MG63 (cell line): Measurements from ENCODE around the gene DNAH9. TPM values are rescaled to one million over a fixed set of nuclear protein-coding genes. Genes with fewer than 3 reads are reported as not detected.

ENCODE experiments used
- DNase-seq: peaks from one replicate; pipeline ENCODE4 v3.0.0-alpha.2; 2020
- H3K27me3 ChIP-seq: fragments of 250-450 bp; sonication (Bioruptor Pico); 2 replicates; pipeline ENCODE4 v1.5.1; 2020; ENCODE audit warnings: mild to moderate bottlenecking, moderate library complexity
- H3K36me3 ChIP-seq: fragments of 250-450 bp; sonication (Bioruptor Pico); 2 replicates; pipeline ENCODE4 v1.5.1; 2020; ENCODE audit warnings: mild to moderate bottlenecking, moderate library complexity
- H3K4me3 ChIP-seq: fragments of 250-450 bp; sonication (Bioruptor Pico); 2 replicates; pipeline ENCODE4 v1.5.1; 2020; ENCODE audit warnings: mild to moderate bottlenecking, moderate library complexity
- H3K9me3 ChIP-seq: fragments of 250-450 bp; sonication (Bioruptor Pico); 2 replicates; pipeline ENCODE4 v1.5.1; 2020; ENCODE audit warnings: mild to moderate bottlenecking, moderate library complexity
- total RNA-seq: library from RNA; depleted of rRNA; stranded (reverse); fragments of >200 nt; shearing (Covaris generic); gene quantifications from 2 replicates; pipeline ENCODE4 v1.2.3, GENCODE V29; 2014; ENCODE audit warnings: low replicate concordance

The DNAH9 gene
- total RNA-seq, 1 experiment from 2014 or later, result not detected

DNA sequence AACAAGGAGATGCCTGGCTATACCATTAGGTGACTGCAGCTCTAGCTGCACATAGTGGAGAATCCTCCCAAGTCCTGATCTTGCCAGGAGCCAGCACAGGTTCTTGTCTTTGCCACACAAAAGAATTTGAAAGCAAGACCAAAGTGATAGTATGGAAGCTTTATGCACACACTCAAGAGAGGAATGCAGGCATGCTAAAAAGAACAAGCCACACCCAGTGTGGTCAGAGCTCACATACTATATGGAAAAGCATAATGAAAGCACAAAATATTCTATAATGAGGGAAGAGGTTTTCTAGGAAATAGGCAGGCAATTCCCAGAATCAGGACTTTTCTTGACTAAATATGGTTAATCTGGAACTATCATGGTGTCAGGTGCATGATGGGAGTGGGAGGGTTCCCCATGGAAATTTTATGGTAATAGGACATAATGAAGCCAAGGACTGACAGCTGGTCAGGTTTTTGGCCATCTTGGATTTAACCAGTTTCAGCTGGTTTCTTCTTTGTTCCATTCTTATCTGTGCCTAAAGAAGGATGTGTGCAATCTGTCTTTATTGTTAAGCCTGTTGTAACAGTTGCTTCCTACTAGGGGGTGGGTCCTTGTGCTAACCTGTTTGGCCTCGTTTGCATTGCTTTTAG is 227.4 kb downstream of the DNAH9 start:
- DNase-seq, result no peak
- no peaks in the 10 kb centered on the region for H3K27me3 ChIP-seq
- no peaks in the 10 kb centered on the region for H3K36me3 ChIP-seq
- no peaks in the 10 kb centered on the region for H3K9me3 ChIP-seq
- H3K4me3 ChIP-seq, result no peak overlapping the region

DNA sequence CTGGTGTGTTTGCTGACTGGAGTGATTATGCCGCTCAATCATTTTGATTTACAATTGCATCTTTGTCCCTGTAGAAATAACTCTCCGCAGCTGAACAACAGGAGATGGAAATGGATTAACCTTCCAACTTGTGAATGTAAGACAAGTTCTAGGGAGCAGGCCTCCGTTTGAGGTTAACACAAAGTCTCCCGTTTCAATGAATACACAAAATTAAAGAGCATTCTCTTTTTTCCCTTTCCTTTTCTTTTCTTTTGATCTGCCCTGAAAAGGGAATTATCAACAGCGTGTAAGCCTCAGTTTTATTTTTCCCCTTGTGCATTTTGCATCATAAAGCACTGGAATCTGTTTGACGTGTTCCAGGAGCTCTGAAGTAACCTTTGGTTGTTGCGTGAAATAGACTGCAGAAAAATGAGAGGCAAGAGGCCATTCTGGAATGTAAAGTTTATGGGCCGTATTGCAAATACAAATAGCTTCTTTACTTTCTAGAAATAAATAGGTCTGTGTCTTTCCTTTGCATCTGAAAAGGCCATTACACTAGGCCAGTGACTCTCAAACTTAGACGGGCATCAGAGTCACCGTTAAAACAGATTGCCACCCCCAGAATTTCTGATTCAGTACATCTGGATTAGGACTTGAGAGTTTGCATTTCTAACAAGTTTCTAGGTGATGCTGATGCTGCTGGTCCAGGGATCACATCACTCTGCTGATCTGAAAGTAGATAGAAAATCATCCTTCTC is 234.3 kb downstream of the DNAH9 start:
- Histone ChIP-seq H3K4me3 (no peak overlapping the region), H3K9me3 (no peaks in the 10 kb centered on the region), H3K36me3 (no peaks in the 10 kb centered on the region), H3K27me3 (no peaks in the 10 kb centered on the region)
- DNase-seq, result no peak

DNA sequence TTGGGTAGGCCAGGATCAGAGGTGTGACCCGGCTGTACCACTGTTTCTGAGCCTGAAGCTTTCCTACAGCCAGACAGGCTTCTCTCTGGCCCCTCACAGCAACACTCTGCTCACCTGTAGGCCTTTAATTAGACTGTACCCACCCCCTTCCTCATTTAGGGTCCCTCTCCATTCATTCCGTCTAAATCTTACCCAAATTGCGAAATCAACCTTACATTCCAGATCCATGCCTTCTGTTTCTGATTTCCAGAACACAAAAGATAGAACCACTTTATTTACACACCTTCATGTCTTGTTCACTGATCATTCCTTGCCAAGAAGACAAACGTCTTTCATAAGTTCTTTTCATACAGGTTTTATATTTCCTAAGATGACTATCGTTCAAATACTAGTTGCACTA is 238.2 kb downstream of the DNAH9 start:
- Histone ChIP-seq H3K9me3 (no peaks in the 10 kb centered on the region), H3K36me3 (no peaks in the 10 kb centered on the region), H3K27me3 (peaks cover 4% of the 10 kb centered on the region), H3K4me3 (no peak overlapping the region)
- no peak for DNase-seq

DNA sequence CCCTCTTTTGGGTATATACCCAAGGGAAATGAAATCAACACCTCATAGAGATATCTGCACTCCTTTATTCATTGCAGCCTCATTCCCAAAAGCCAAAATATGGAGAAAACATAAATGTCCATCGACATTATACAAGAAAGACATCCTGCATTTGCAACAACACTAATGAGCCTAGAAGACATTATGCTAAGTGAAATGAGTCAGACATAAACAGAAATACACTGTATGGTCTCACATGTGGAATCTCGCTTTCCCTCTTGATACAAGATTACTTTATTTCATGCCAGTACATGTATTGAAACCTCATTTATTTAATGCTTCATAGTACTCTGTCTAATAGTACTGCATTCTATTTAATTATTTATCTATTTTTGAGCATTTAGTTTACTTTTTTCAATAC is 241.8 kb downstream of the DNAH9 start:
- Histone ChIP-seq H3K9me3 (no peaks in the 10 kb centered on the region), H3K36me3 (no peaks in the 10 kb centered on the region), H3K4me3 (no peak overlapping the region), H3K27me3 (peaks cover 4% of the 10 kb centered on the region)
- DNase-seq, result no peak

DNA sequence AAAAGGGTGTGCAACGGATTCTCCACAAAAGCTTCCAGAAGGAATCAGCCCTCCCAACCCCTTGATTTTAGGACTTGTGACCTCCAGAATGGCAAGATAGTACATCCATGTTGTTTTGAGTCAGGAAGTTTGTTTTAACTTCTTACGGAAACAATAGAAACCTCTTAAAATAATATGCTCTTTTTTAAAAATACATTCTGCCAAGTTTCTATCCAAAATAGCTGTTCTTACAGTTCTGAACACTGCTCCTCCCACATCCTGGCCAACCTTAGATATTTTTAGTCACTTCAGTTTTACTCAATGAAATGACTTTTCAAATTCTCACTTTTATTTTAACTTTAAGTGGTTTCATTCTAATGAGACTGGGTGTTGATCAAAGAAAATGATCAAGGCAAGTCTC is 242.6 kb downstream of the DNAH9 start:
- no peak for DNase-seq
- Histone ChIP-seq H3K9me3 (no peaks in the 10 kb centered on the region), H3K27me3 (peaks cover 4% of the 10 kb centered on the region), H3K36me3 (no peaks in the 10 kb centered on the region), H3K4me3 (no peak overlapping the region)

DNA sequence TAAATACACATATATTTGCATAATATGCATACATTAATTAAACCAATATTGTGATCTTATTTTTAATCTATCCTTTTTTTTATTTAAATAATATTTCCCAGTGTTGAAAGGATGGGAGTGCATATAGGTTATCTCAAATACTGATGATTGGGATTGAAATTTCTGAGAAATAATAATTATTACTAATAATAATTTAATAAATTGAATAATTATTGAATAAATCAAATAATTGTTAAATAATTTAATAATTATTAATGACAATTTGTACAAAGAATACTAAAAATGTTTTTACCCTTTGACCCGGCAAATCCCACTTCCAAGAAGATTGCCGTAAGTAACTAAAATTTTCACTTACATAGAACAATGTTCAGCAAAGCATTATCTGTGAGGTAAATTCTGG is 250.1 kb downstream of the DNAH9 start:
- Histone ChIP-seq H3K9me3 (no peaks in the 10 kb centered on the region), H3K4me3 (no peak overlapping the region), H3K36me3 (no peaks in the 10 kb centered on the region), H3K27me3 (no peaks in the 10 kb centered on the region)
- DNase-seq, result no peak

DNA sequence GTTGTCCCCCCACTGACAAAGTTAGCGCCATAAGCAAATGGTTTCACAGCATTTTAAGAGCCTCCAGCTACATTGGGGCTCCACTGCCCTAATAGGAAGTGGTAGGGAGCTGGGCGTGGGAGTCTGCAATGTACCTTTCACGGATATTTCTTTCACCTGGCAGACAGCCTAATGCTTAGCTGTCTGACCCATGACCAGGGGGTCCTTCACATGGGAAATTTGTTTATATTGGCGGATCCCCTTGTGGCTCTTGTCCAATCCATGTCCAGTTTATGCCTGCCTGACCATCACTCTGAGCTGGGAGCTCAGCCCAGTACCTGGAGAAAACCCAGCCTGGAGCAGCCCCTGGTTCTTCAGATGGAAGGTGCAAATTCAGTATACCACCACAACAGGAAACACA is 254.0 kb downstream of the DNAH9 start:
- no peaks in the 10 kb centered on the region for H3K9me3 ChIP-seq
- no peak for DNase-seq
- no peaks in the 10 kb centered on the region for H3K36me3 ChIP-seq
- no peaks in the 10 kb centered on the region for H3K27me3 ChIP-seq
- no peak overlapping the region for H3K4me3 ChIP-seq

DNA sequence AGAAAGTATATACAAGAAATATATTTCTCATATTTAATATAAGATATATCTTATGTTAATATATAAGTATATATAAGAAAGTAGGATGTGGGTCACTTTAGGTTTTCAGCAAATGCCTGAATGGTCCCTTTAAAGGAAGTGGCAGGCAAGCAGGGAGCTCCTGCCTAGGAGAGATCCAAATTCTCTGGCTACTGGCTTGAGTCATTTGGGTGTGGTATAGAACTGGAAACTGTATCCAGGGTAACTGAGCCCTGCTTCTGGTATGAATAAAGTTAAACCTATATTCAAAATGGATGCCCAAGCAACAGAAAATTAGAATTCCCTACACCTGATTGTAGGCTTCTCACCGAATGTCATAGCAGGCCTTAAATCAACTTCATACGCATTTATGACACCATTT is 254.6 kb downstream of the DNAH9 start:
- no peaks in the 10 kb centered on the region for H3K27me3 ChIP-seq
- peak; percentile 15 for DNase-seq

DNA sequence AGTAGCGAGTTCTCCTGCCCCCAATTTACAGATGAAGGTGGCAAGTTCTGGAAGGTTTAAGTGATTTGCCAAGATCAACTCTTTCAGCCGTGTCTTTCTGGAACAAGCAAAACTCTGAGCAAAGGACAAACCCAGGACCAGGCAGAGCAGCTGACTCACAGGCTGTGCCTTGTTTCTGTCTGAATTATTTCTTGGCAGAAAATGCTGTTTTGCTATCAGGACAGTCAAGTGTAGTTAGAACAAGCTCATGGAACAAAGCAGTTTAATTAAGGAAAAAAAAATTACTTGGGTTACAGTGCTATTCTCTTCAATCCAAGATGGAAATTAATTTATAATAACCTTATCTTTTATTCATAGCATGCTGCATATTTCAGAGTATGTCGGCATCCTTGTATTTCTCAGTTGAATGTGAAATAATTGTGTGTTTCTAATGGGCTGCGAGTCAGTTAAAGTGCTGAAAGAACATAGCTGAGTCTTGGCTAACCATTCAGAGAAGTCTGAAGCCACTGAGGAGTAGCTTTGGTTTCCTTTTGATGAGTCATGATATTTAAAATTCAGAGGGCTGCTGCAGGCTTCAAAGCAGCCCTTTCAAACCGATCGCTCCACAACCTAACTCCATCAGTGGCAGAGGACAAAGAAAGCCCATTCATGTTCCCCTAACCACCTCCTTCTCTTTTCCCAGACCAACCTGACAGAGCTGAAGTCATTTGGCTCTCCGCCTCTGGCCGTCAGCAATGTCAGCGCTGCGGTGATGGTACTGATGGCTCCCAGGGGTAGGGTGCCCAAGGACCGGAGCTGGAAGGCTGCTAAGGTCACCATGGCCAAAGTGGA is 255.3 kb downstream of the DNAH9 start:
- DNase-seq, result peak; percentile 16
- Histone ChIP-seq H3K27me3 (no peaks in the 10 kb centered on the region), H3K9me3 (no peaks in the 10 kb centered on the region)

More for the DNA sequence above, 254.6 kb downstream of the DNAH9 start:
- H3K9me3 ChIP-seq, result no peaks in the 10 kb centered on the region
- H3K4me3 ChIP-seq, result no peak overlapping the region
- H3K36me3 ChIP-seq, result no peaks in the 10 kb centered on the region

DNA sequence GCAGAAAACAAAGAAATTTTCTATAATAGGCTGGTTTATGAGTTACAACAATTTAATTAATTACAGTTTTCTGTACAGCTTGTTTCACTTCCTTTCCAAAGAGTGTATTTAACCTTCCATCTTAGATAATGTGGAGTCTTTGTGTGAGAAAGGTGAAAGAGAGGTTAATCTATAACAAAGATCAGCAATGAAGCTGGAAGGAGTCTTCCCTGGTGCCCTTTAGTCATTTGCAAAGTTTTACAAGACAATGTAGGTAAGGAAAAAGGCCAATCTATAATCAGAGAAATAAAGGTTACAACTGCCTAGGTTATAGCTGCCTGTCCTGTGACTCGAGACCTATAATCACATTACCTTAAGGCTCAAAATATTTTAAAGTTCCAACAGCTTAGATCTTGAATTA is 257.0 kb downstream of the DNAH9 start:
- Histone ChIP-seq H3K27me3 (no peaks in the 10 kb centered on the region), H3K36me3 (no peaks in the 10 kb centered on the region), H3K4me3 (no peak overlapping the region), H3K9me3 (no peaks in the 10 kb centered on the region)
- DNase-seq, result no peak

More for the DNA sequence above, 255.3 kb downstream of the DNAH9 start:
- no peaks in the 10 kb centered on the region for H3K36me3 ChIP-seq
- H3K4me3 ChIP-seq, result no peak overlapping the region

DNA sequence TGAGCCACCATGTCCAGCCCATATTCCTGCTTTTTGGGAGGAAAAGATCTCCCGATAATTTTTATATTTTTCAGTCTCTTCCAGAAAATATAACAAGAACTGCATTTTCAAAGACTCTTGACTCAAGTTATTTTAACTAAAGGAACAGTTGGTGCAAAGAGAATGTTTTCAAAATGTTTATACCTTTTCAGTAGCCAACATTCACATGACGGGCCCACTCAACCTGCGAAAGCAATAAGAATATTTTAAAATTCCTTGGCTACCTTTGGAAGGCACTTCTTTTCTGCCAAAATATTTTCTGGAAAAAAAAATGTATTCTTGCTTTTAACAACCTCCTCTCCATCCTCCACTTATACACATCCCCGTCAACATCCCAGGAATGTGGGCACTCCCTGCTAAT is 258.7 kb downstream of the DNAH9 start:
- no peak for DNase-seq
- no peaks in the 10 kb centered on the region for H3K27me3 ChIP-seq

DNA sequence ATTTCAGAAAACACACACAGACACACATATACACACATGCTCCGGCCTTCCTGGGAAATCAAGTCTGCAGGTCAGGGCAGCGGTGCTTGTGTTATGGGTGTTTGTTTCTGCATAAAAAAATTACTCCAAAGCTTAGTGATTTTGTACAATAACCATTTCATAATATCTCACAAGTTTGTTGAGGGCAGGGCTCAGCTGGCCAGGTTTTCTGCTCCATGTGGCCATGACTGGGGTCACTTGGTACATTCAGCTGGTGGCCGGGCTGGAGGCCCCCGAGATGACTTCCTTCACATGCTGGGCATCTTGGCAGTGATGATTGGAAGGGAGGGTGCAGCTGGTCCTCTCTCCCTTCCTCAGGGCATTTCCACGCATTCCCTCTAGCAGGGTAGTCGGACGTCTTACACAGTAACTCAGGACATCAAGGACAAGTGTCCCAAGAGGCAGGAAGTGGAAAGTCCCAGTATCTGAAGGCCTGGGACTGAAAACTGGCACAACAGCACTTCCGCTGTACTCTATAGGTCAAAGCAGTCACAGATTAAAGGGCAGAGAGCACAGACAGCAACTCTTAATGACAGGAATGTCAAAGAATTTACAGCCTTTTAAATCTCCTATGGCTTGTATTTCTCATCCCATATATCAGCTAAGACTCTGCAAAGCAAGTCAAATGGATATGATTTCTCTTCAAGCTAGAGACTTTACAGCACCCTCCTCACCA is 271.6 kb downstream of the DNAH9 start:
- no peaks in the 10 kb centered on the region for H3K9me3 ChIP-seq
- H3K4me3 ChIP-seq, result no peak overlapping the region
- no peak for DNase-seq
- H3K36me3 ChIP-seq, result no peaks in the 10 kb centered on the region
- H3K27me3 ChIP-seq, result no peaks in the 10 kb centered on the region

More for the DNA sequence above, 258.7 kb downstream of the DNAH9 start:
- Histone ChIP-seq H3K4me3 (no peak overlapping the region), H3K9me3 (no peaks in the 10 kb centered on the region), H3K36me3 (no peaks in the 10 kb centered on the region)

DNA sequence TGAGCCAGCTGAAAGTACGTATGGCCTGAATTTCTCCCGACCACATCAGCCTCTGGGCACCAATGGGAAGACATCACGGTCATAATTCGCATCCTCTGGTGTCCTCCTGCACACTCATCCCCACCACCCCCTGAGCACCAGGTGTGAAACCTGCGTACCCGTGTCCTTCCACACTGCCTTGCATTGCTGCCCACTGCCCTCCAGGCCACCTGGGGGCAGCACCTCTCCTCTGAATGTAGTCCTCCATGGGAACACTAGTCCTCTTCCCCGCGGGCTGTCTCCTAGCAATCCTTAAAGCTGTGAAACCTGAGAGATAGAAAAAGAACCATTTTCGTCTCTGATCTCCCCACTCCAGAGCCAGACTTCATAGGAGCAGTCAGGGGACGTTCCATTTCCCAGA is 273.5 kb downstream of the DNAH9 start:
- DNase-seq, result no peak
- H3K27me3 ChIP-seq, result no peaks in the 10 kb centered on the region
- no peak overlapping the region for H3K4me3 ChIP-seq
- no peaks in the 10 kb centered on the region for H3K9me3 ChIP-seq
- no peaks in the 10 kb centered on the region for H3K36me3 ChIP-seq

DNA sequence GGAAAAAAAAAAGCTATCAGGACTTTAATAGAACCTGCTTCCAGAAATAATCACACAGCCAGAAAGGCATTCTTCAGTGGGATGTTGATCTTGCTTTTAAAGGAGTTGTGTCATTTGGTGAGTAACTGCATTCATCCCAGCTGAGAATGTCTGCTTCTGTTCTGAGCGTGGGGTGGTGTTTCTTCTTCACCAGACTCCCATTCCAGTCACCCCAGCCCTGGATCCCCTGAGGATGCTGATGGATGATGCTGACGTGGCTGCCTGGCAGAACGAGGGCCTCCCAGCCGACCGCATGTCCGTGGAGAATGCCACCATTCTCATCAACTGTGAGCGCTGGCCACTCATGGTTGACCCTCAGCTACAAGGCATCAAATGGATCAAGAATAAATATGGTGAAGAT is 276.5 kb downstream of the DNAH9 start:
- Histone ChIP-seq H3K4me3 (no peak overlapping the region), H3K36me3 (no peaks in the 10 kb centered on the region), H3K9me3 (no peaks in the 10 kb centered on the region), H3K27me3 (no peaks in the 10 kb centered on the region)
- no peak for DNase-seq

DNA sequence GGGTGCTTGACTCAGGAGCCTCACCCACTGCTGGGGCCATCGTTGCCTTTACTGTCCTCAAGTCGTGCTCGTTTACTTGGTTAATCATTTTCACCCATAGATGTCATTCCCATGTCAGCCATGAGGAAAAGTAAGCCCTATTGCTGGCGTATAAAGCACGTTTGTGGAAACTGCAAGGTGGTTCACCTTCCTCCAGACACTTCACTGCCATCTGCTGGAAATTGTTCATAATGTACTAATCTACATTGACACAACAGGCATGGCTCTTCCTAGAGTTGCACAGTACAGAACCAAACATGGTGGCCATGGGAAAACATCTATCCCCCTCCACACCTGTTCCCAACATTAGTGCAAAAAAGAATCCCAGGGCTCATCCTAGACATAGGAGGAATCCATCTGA is 282.4 kb downstream of the DNAH9 start:
- H3K36me3 ChIP-seq, result no peaks in the 10 kb centered on the region
- DNase-seq, result no peak
- H3K4me3 ChIP-seq, result no peak overlapping the region
- no peaks in the 10 kb centered on the region for H3K9me3 ChIP-seq
- no peaks in the 10 kb centered on the region for H3K27me3 ChIP-seq

DNA sequence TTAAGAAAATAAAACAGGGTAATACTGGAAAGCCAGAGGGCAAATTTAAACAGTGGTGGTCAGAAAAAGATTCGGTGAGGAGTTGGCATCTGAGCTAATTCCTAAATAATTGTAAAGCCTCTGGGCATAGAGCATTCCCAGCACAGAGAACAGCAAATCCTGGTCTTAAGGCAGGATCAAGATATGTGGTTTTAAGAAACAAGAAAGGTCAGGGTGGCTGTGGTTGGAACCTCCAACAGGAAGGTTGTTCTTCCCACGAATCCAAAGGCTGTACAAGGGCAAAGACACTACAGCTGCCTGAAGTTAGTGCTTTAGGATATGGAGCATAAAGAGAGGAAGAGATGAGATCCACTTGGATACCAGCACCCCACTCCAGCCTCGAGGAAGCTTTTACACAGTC is 284.4 kb downstream of the DNAH9 start:
- Histone ChIP-seq H3K27me3 (no peaks in the 10 kb centered on the region), H3K4me3 (no peak overlapping the region), H3K9me3 (no peaks in the 10 kb centered on the region), H3K36me3 (no peaks in the 10 kb centered on the region)
- DNase-seq, result no peak

DNA sequence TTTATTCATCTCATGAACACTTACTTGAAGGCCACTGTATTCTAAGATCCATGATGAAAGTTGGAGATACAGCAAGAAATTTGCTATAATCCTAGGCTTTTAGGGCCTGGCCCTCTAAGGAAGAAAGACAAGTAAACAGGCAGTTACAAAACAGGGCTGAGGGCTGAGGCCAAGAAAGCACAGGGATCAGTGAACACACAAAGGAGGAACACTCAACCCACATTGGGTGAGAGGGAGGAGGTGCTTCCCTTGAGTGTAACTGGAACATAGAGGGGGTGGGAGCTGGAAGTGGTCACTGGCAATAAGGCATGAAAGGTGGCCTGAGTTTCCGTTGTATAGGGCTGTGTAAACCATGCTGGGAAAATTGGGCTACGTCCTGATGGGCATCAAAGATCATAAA is 286.8 kb downstream of the DNAH9 start:
- DNase-seq, result no peak
- Histone ChIP-seq H3K9me3 (no peaks in the 10 kb centered on the region), H3K27me3 (no peaks in the 10 kb centered on the region), H3K4me3 (no peak overlapping the region), H3K36me3 (no peaks in the 10 kb centered on the region)
